GM12891 (cell line): ENCODE results near the gene COL5A2.

Source experiments
- PAX5 ChIP-seq: IDR thresholded peaks from 2 replicates; pipeline ENCODE4 v1.6.1; 2011; ENCODE audit warnings: low read length, moderate library complexity, mild to moderate bottlenecking; ENCODE audit not compliant: insufficient read depth, severe bottlenecking
- POLR2A ChIP-seq: IDR thresholded peaks from 2 replicates; pipeline ENCODE4 v1.6.1; 2011; ENCODE audit warnings: low read depth, low read length, control low read depth

DNA sequence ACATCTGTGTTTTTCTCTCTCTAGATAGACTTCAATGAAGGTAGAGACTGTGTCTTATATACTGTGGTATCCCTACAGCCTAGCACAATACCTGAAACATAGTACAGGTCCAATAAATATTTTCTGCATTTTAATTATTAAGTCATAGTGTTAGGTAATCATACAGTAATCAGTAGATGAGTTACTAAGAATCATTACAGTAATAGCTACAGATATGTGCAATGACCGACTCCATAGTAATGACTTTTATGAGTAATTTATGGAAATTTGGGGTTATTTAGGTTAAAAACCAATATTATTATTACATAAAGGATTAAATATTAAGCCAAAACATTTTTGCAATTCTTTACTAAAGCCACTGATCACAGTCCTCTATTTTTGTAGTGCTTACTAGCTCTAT, 21.6 kb downstream of the COL5A2 start:
- no peak for TF ChIP-seq POLR2A
- no peak for TF ChIP-seq PAX5
